ENCODE data around the gene NISCH.

Gene NISCH

GRCh38 chr3:52517796-52518722 is 62.7 kb downstream of the NISCH start:
- H3K4me2 ChIP-seq (ENCODE audit: low read depth, low read length, poor library complexity, severe bottlenecking), result no peak overlapping the region
- no peaks in the 10 kb centered on the region for H3K9me2 ChIP-seq (replicated peaks; ENCODE audit: insufficient read depth, low read length)
- no peak overlapping the region for H3K4me3 ChIP-seq (ENCODE audit: insufficient read depth, low read length, poor library complexity, severe bottlenecking)
- no peak overlapping the region for H3K27ac ChIP-seq (ENCODE audit: low read depth, low read length)
- H3K36me3 ChIP-seq (ENCODE audit: low read length), result no peaks in the 10 kb centered on the region
- no peaks in the 10 kb centered on the region for H3K9me3 ChIP-seq (ENCODE audit: insufficient read depth, low read length)
- no peak overlapping the region for H2AFZ ChIP-seq (ENCODE audit: low read depth, low read length, severe bottlenecking)
- H3F3A ChIP-seq (ENCODE audit: insufficient read depth), result no peaks in the 10 kb centered on the region
- TF ChIP-seq CTCF (IDR thresholded peaks at IDR 0.05; ENCODE audit: insufficient read depth, low read length, poor library complexity, severe bottlenecking) (no peak), EZH2phosphoT487 (conservative IDR thresholded peaks at IDR 0.05; ENCODE audit: low read length) (no peak)
- no peaks in the 10 kb centered on the region for H3K79me2 ChIP-seq (ENCODE audit: insufficient read depth, low read length)
- H4K20me1 ChIP-seq (ENCODE audit: low read depth, low read length), result no peaks in the 10 kb centered on the region
- H3K27me3 ChIP-seq (ENCODE audit: low read length), result no peaks in the 10 kb centered on the region
- H3K9ac ChIP-seq (ENCODE audit: low read length), result no peak overlapping the region

GRCh38 chr3:52518723-52519444 is 63.5 kb downstream of the NISCH start:
- no peaks in the 10 kb centered on the region for H3K36me3 ChIP-seq (ENCODE audit: low read length)
- H3K27ac ChIP-seq (ENCODE audit: low read depth, low read length), result no peak overlapping the region
- no peaks in the 10 kb centered on the region for H3F3A ChIP-seq (ENCODE audit: insufficient read depth)
- no peaks in the 10 kb centered on the region for H4K20me1 ChIP-seq (ENCODE audit: low read depth, low read length)
- no peak for TF ChIP-seq CTCF (IDR thresholded peaks at IDR 0.05; ENCODE audit: insufficient read depth, low read length, poor library complexity, severe bottlenecking)
- no peak for TF ChIP-seq EZH2phosphoT487 (conservative IDR thresholded peaks at IDR 0.05; ENCODE audit: low read length)
- H3K9me2 ChIP-seq (replicated peaks; ENCODE audit: insufficient read depth, low read length), result no peaks in the 10 kb centered on the region
- no peaks in the 10 kb centered on the region for H3K27me3 ChIP-seq (ENCODE audit: low read length)
- no peaks in the 10 kb centered on the region for H3K9me3 ChIP-seq (ENCODE audit: insufficient read depth, low read length)
- no peak overlapping the region for H3K4me2 ChIP-seq (ENCODE audit: low read depth, low read length, poor library complexity, severe bottlenecking)
- no peak overlapping the region for H3K9ac ChIP-seq (ENCODE audit: low read length)
- no peaks in the 10 kb centered on the region for H3K79me2 ChIP-seq (ENCODE audit: insufficient read depth, low read length)
- H3K4me3 ChIP-seq (ENCODE audit: insufficient read depth, low read length, poor library complexity, severe bottlenecking), result no peak overlapping the region
- no peak overlapping the region for H2AFZ ChIP-seq (ENCODE audit: low read depth, low read length, severe bottlenecking)

- Histone ChIP-seq H3K36me3 (ENCODE audit: low read length) (no peaks in the 10 kb centered on the region; the same call in 1 of the 2 replicates), H4K20me1 (ENCODE audit: low read depth, low read length) (no peaks in the 10 kb centered on the region), H2AFZ (ENCODE audit: low read depth, low read length, severe bottlenecking) (no peak overlapping the region), H3K9ac (ENCODE audit: low read length) (no peak overlapping the region), H3K9me2 (replicated peaks; ENCODE audit: insufficient read depth, low read length) (no peaks in the 10 kb centered on the region), H3K4me2 (ENCODE audit: low read depth, low read length, poor library complexity, severe bottlenecking) (no peak overlapping the region), H3K9me3 (ENCODE audit: insufficient read depth, low read length) (no peaks in the 10 kb centered on the region), H3F3A (ENCODE audit: insufficient read depth) (no peaks in the 10 kb centered on the region), H3K4me3 (ENCODE audit: insufficient read depth, low read length, poor library complexity, severe bottlenecking) (no peak overlapping the region), H3K79me2 (ENCODE audit: insufficient read depth, low read length) (no peaks in the 10 kb centered on the region), H3K27ac (ENCODE audit: low read depth, low read length) (no peak overlapping the region), H3K27me3 (ENCODE audit: low read length) (no peaks in the 10 kb centered on the region)
- TF ChIP-seq CTCF (IDR thresholded peaks at IDR 0.05; ENCODE audit: insufficient read depth, low read length, poor library complexity, severe bottlenecking) (no peak), EZH2phosphoT487 (conservative IDR thresholded peaks at IDR 0.05; ENCODE audit: low read length) (no peak)
Observed at GRCh38 chr3:52519445-52520140, 64.2 kb downstream of the NISCH start.

All from SU-DHL-6 (cell line).